Upper lobe of right lung (tissue), 1 donor: ENCODE measurements around the gene MYOD1. TPM values are rescaled to one million over a fixed set of nuclear protein-coding genes. Genes with fewer than 3 reads are reported as not detected.

Source experiments
- ATAC-seq: fragments of 200-7000 bp; cut with Tn5 transposase; one replicate; pipeline ENCODE4 v1.9.1; 2020; ENCODE audit warnings: mild to moderate bottlenecking, moderate library complexity
- DNase-seq: peaks from one replicate; pipeline ENCODE4 v3.0.0-alpha.2; 2020
- H3K27ac ChIP-seq: fragments of 200-600 bp; one replicate; pipeline ENCODE4 v1.8.0; 2022
- H3K27me3 ChIP-seq: fragments of 200-600 bp; one replicate; pipeline ENCODE4 v1.8.0; 2022; ENCODE audit warnings: mild to moderate bottlenecking
- H3K36me3 ChIP-seq: fragments of 200-600 bp; one replicate; pipeline ENCODE4 v1.8.0; 2022
- H3K4me1 ChIP-seq: fragments of 200-600 bp; one replicate; pipeline ENCODE4 v1.8.0; 2022
- H3K4me3 ChIP-seq: fragments of 200-600 bp; one replicate; pipeline ENCODE4 v1.8.0; 2022; ENCODE audit warnings: mild to moderate bottlenecking
- H3K9me3 ChIP-seq: fragments of 200-600 bp; one replicate; pipeline ENCODE4 v1.8.0; 2022
- CTCF ChIP-seq: fragments of 200-600 bp; IDR thresholded peaks from one replicate; pipeline ENCODE4 v1.8.0; 2022; ENCODE audit warnings: antibody characterized with exemption
- intact Hi-C: fragments of 100-400 bp; cut with DNase I; formaldehyde crosslinking; loops from one replicate; pipeline ENCODE4 v1.11.0; 2022
- long read RNA-seq: library from polyadenylated mRNA; unstranded; transcript quantifications from one replicate; pipeline ENCODE4 v2.0.0, GENCODE V29; 2021
- total RNA-seq: library from RNA; stranded (reverse); fragmentation: NEBNext Ultra II Directional; extraction: Animal tissue kit (Norgen Biotek cat#: 25700); gene quantifications from one replicate; pipeline ENCODE4 v1.2.1, GENCODE V29; 2021
- donor health status: DM: no; HTN: yes; CAD: no; lungs with severe emphysema.

The MYOD1 gene
- total RNA-seq = not detected
- long read RNA-seq = 0 reads

- TF ChIP-seq CTCF = no peak
- ATAC-seq = no peak
- Histone ChIP-seq H3K4me1 (peaks cover 4% of the 10 kb centered on the region), H3K27ac (no peak within 1 kb of the TSS), H3K27me3 (peaks cover 90% of the 10 kb centered on the region), H3K4me3 (no peak within 1 kb of the TSS), H3K9me3 (no peaks in the 10 kb centered on the region), H3K36me3 (no peaks in the 10 kb centered on the region)
- intact Hi-C loops = no loop called here
- DNase-seq = no peak
These were observed at the start of gene MYOD1 for GRCh38 chr11:17719028-17719937. MYOD1 (plus strand) TSS chr11:17719571; CDS start chr11:17719783, 212 bp downstream.

- DNase-seq = no peak
- TF ChIP-seq CTCF = no peak
- Histone ChIP-seq H3K4me1 (no peaks in the 10 kb centered on the region), H3K4me3 (no peak overlapping the region), H3K9me3 (no peaks in the 10 kb centered on the region), H3K36me3 (no peaks in the 10 kb centered on the region), H3K27ac (no peak overlapping the region), H3K27me3 (no peaks in the 10 kb centered on the region)
- intact Hi-C loops = no loop called here
- peak; percentile 13 for ATAC-seq
These were observed 46.9 kb upstream of the MYOD1 start for GRCh38 chr11:17672469-17672868.

GRCh38 chr11:17673951-17674350, 45.4 kb upstream of the MYOD1 start:
- Histone ChIP-seq H3K27me3 (no peaks in the 10 kb centered on the region), H3K36me3 (no peaks in the 10 kb centered on the region), H3K9me3 (no peaks in the 10 kb centered on the region), H3K27ac (no peak overlapping the region), H3K4me1 (no peaks in the 10 kb centered on the region), H3K4me3 (no peak overlapping the region)
- no peak for TF ChIP-seq CTCF
- ATAC-seq (no peak), DNase-seq (no peak)
- intact Hi-C loops = no loop called here

GRCh38 chr11:17682848-17683247, 36.5 kb upstream of the MYOD1 start:
- H3K4me3 ChIP-seq = no peak overlapping the region
- DNase-seq = no peak
- intact Hi-C loops = no loop called here
- H3K4me1 ChIP-seq = no peaks in the 10 kb centered on the region
- ATAC-seq = no peak
- H3K36me3 ChIP-seq = no peaks in the 10 kb centered on the region
- no peak for TF ChIP-seq CTCF
- H3K9me3 ChIP-seq = no peaks in the 10 kb centered on the region
- H3K27ac ChIP-seq = no peak overlapping the region
- peaks cover 4% of the 10 kb centered on the region for H3K27me3 ChIP-seq

GRCh38 chr11:17683377-17684161, 35.8 kb upstream of the MYOD1 start:
- DNase-seq = no peak
- Histone ChIP-seq H3K9me3 (no peaks in the 10 kb centered on the region), H3K27me3 (peaks cover 4% of the 10 kb centered on the region), H3K4me3 (no peak overlapping the region), H3K27ac (no peak overlapping the region), H3K4me1 (no peaks in the 10 kb centered on the region), H3K36me3 (no peaks in the 10 kb centered on the region)
- no peak for ATAC-seq
- TF ChIP-seq CTCF = no peak
- intact Hi-C loops = no loop called here
